NCI-H345 treated with DMSO at 0.1 percent for 48 hours (cell line): ENCODE measurements around the gene SDK1.
"Not testable (repeated sequence)": the region's sequence is repeated elsewhere in the genome, so short reads cannot be mapped to it uniquely, and the experiment has no call there.

Experiments used
- DNase-seq: peaks from one replicate; lab custom pipeline; 2025; ENCODE audit not compliant: unreplicated experiment; lab: John Stamatoyannopoulos, UW

Gene SDK1

GRCh38 chr7:3578399-3578798, 277.3 kb downstream of the SDK1 start:
- no peak for DNase-seq

- DNase-seq, result no peak
Observed at GRCh38 chr7:3579638-3580219, 278.7 kb downstream of the SDK1 start.

- not testable (repeated sequence) for DNase-seq
Observed at GRCh38 chr7:3582145-3582544, 281.1 kb downstream of the SDK1 start.

GRCh38 chr7:3585826-3586225, 284.8 kb downstream of the SDK1 start:
- no peak for DNase-seq

- peak; percentile 63 for DNase-seq
Observed at GRCh38 chr7:3588341-3588740, 287.3 kb downstream of the SDK1 start.

GRCh38 chr7:3589752-3590151, 288.7 kb downstream of the SDK1 start:
- DNase-seq, result no peak

- DNase-seq, result no peak
Observed at GRCh38 chr7:3591219-3591618, 290.2 kb downstream of the SDK1 start.

- DNase-seq, result no peak
Observed at GRCh38 chr7:3591944-3592343, 290.9 kb downstream of the SDK1 start.

- DNase-seq, result peak; percentile 78
Observed at GRCh38 chr7:3592401-3593134, 291.5 kb downstream of the SDK1 start.

- no peak for DNase-seq
Observed at GRCh38 chr7:3594901-3595300, 293.8 kb downstream of the SDK1 start.

- DNase-seq, result no peak
Observed at GRCh38 chr7:3598854-3599253, 297.8 kb downstream of the SDK1 start.

GRCh38 chr7:3605222-3605621, 304.2 kb downstream of the SDK1 start:
- no peak for DNase-seq

GRCh38 chr7:3606436-3606835, 305.4 kb downstream of the SDK1 start:
- DNase-seq, result no peak

GRCh38 chr7:3607847-3608246, 306.8 kb downstream of the SDK1 start:
- no peak for DNase-seq

GRCh38 chr7:3616306-3616705, 315.3 kb downstream of the SDK1 start:
- DNase-seq, result peak; percentile 96

- DNase-seq, result no peak
Observed at GRCh38 chr7:3630081-3630480, 329.0 kb downstream of the SDK1 start.

GRCh38 chr7:3634396-3634795, 333.3 kb downstream of the SDK1 start:
- no peak for DNase-seq

- DNase-seq, result no peak
Observed at GRCh38 chr7:3636131-3636860, 335.2 kb downstream of the SDK1 start.

- no peak for DNase-seq
Observed at GRCh38 chr7:3639253-3639652, 338.2 kb downstream of the SDK1 start.

- DNase-seq, result no peak
Observed at GRCh38 chr7:3641582-3641981, 340.5 kb downstream of the SDK1 start.

- no peak for DNase-seq
Observed at GRCh38 chr7:3643091-3643490, 342.0 kb downstream of the SDK1 start.

GRCh38 chr7:3648276-3648675, 347.2 kb downstream of the SDK1 start:
- no peak for DNase-seq
